HG03520 (cell line): ENCODE results near the gene THAP12.
A peak's percentile ranks its signal among the peaks of the same experiment; 100 is the strongest.

Experiments
- ATAC-seq: cut with Tn5 transposase; IDR thresholded peaks from one replicate; pipeline ENCODE4 v1.9.1; 2021; ENCODE audit warnings: mild to moderate bottlenecking, moderate library complexity; ENCODE audit not compliant: unreplicated experiment

THAP12 gene

DNA sequence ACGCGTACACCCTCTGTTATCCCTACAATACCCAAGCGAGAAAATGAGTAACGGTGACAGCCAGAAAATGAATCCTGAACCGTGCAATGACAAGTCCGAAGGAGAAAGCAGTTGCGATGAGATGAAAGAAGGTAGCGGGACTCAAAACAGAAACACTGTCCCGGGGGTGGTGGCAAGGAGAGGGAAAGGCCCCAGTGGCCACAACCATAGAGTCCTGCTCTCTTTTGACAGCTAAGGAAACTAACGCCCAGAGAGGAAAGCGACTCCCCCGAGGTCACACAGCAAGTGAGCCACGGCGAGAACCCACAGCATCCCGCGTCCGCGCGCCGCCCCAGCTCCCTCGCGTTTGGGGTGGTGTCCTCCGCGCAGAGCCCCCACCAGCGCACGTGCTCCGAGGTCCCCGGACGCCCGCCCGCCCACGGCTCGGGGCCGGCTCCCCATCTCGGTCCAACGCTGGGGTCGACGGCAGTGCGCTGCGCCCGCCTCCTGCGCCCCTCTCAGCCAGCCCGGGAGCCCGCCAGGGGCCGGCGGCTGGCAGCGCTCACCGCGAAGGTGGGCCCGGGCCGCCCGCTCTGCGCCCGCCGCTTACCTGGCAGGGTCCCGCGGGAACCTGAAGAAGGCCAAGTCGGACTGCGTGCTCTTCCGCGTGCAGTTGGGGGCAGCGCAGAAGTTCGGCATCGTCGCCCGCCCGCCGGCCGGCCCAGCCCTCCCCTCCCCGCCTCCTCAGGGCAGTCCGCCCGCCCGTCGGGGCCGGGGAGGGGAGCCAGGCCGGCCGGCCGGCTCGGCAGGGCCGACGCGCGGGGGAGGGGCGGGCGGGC, 564 bp downstream of the THAP12 start:
- peak; percentile 22 for ATAC-seq

- no peak for ATAC-seq
Measured at GRCh38 chr11:76379807-76380158, 1.1 kb downstream of the THAP12 start.

DNA sequence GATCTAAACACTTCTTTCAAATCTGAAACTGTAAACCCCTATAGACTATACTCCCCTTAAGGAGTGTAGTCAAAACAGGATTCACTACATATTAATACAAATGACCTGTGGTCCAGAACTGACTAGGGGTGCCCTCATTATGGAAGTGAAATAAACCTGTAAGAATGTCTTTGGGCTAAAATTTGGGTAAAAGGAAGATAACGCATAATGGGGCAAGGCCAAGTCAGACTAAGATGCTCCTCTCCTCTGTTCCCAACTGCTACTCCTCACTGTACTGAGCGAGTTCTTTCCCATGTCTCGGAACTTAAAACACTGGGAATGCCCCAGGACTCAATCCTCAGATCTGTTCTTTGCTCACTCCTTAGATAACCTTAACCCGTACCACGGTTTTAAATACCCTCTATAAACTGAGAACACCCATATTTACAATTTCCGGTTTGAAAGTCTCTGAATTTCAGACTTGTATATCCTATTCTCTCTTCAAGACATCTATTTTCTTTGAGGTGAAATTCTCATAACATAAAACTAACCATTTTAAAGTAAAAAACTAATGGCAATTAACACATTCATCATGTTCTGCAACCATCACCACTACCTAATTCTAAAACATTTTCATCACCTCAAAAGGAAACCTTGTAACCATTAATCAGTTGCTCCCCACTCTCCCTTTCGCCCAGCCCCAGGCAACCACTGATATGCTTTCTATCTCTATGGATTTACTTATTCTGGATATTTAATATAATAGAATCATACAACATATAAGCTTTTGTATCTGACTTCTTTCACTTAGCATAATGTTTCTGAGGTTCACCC, 4.0 kb downstream of the THAP12 start:
- no peak for ATAC-seq

DNA sequence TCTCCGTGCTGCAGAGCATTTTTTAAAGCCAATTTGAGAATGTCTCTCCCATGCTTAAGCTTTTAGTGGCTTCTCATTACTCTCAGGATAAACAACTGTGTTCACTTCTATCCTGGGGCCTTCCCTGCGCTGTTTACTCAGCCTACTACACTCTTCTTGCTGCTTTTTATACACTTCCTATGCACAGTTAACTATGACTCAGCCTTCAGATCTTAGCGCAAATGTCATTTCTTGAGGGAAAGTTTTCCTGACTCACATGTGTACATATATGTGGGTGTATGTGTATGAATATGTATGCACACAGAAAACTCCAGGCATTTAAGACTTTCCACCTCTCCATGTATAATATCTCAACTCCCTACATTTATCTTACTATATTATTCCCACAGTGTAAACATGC, 9.8 kb downstream of the THAP12 start:
- no peak for ATAC-seq

DNA sequence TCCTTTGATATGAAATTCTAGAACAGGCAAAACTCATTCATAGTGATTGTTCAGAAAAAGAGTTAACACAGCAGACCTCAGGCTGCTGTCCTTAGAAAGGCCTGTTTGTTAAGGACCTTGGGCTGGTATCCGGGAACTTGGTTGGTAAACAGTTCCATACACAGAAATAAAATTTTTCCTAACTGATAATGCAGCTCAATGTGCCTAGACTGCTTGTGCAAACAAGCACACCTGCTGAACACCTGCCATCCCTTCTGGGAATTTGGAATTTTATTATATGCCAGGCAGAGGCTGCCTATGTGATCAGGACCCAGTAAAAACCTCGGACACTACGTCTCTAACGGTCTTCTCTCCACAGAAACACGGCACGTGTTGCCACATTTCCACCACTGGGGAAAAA, 11.5 kb downstream of the THAP12 start:
- ATAC-seq = no peak

DNA sequence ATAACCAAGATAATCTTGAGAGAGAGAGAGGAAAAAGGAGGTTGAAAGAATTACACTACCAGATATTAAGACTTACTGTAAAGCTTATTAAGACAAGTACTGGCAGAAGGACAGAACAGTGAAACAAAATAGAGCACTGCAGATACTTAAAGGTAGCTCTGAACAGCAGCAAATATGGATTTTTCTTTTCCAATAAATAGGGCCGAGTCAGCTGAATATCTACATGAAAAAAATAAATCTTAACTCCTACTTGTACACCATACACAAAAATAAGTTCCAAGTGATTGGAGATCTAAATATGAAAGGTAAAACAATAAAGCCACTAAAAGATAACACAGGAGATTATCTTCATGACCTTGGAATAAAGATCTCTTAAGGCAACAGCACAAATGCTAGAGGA, 12.4 kb downstream of the THAP12 start:
- no peak for ATAC-seq

- no peak for ATAC-seq
Measured at GRCh38 chr11:76365038-76365679, 15.8 kb downstream of the THAP12 start.

DNA sequence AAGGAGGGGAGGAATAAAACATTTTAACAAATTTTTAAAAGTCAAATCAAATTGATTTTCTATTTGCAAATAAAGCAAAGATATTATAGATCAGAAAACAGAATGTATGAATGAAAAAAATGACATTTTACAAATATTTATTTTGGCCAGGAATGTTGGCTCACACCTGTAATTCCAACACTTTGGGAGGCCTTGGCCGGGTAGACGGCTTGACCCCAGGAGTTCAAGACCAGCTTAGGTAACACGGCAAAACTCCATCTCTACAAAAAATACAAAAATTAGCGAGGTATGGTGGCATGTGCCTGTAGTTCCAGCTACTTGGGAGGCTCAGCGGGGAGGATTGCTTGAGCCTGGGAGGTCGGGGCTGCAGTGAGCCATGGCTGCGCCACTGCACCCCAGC, 18.2 kb downstream of the THAP12 start:
- no peak for ATAC-seq

DNA sequence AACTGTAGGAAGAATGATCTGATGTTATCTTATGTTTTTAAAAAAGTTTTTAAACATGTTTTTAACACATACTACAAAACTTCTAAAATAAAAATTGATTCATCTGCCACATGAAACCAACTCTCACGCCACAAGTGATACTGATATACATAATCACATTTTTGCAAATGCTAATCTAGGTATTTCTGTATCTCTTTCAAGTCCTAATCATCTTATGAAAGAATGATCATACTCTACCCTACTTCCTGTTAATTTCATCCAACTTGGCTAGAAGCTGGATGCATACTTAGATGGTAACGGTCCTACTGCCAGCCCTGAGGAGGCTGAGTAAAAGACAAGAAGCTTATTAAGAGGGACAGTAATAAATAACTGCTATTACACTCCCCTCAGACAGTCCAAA, 19.2 kb downstream of the THAP12 start:
- no peak for ATAC-seq

DNA sequence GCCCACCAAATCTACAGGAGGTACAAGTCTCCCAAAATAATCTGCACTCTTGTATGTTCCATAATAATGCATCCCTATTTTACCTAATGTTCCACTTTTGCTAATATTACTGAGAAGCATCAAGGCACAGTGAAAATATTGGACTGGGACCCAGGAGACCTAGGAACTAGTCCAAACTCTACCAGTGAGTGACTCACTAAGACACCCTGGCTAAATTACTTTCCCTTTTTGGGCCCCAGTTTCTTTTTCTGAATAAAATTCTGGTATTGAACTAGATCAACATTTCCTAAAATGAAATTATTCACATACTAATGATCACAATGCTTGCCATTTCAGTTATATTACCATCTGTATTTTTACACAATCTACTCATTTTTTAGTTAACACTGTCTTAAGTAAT, 19.6 kb downstream of the THAP12 start:
- ATAC-seq = no peak

DNA sequence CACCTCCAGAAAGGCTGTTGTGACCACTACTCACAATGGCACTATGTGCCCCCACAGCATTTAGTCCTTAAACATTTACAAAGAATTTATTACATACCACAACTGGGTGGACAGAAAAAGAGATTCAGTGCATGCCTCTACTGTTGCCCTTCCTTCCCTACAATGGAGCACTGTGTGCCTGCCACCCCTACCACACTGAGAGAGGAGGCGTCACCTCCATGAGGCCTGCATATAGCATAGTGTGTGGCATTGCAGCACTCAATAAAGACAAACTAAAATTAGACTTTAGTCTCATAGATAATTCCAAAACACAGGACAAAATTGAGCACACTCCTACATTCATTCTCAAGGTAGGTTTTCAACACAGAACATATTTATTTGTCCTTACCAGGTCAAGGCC, 25.8 kb downstream of the THAP12 start:
- no peak for ATAC-seq

DNA sequence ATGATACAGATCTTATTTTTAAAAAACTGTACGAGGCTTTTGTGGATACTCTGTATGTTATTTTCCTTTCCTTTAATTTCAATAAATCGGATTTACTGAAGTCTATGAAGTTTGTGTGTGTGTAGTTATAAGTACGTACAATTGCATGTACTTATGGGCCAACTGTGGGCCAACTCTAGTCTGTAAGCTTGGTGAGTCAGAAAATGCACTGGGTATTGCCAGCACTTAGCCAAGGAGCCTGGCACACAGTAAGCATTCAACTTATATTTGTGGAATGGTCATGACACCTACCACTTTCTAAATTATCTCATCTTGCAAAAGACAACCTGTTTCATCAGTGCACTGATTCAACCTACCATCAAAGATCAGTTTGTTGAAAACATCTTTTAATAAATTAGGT, 32.6 kb downstream of the THAP12 start:
- no peak for ATAC-seq

GRCh38 chr11:76347466-76347865, 33.5 kb downstream of the THAP12 start:
- ATAC-seq = no peak

GRCh38 chr11:76339221-76339620, 41.7 kb downstream of the THAP12 start:
- ATAC-seq = no peak

DNA sequence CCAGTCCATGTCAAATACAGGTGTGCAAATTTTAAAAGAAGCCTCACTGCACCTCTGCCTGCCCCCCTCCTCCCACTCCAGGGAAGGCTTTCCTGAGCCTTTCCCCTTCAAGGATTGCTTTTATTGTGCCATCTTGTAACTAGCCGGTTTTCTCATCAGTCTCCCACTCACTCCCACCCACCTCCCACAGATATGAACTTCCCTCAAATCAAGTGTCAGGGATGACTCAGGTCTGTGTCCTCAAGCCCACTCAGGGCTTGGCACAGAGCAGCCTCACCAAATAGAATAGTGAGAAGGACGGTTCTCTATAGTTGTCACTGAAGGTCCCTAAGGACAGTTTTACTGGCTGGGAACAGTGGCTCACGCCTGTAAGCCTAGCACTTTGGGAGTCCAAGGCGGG, 43.0 kb downstream of the THAP12 start:
- no peak for ATAC-seq

DNA sequence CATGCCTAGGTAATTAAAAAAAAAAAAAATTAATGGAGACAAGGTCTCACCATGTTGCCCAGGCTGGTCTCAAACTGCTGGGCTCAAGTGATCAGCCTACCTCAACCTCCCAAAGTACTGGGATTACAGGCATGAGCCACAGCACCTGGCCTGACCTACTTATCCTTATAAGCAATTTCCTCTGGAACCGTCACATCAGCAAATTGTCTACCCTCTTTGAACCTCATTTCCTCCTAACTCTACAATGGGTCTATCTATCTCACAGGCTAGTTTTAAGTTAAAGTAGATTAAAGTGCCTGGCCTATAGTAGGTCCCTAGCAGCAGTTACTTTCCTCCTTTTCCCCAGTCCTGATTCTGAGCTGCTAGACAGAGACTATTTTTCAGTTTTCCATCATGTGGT, 43.5 kb downstream of the THAP12 start:
- ATAC-seq = no peak

DNA sequence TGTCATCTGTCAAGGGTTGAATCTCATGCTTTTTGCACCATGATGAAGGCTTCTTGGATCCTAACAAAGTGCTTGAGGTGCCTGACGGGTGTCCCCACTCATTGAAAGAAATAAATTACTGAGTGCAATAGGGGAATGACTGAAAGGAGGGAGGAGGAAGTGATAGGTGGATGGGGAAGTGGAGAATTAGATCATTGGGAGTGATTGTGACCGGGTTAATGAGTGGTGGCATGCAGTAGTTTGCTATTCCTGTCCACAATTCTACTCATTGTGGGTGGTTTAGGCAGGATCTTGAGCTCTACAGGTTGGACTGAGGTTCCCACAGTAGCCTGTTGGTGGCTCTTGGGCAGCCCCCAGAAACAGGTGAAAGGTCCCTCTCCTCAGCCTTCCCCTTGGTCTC, 44.3 kb downstream of the THAP12 start:
- no peak for ATAC-seq

- ATAC-seq = no peak
Measured at GRCh38 chr11:76335842-76336241, 45.1 kb downstream of the THAP12 start.

DNA sequence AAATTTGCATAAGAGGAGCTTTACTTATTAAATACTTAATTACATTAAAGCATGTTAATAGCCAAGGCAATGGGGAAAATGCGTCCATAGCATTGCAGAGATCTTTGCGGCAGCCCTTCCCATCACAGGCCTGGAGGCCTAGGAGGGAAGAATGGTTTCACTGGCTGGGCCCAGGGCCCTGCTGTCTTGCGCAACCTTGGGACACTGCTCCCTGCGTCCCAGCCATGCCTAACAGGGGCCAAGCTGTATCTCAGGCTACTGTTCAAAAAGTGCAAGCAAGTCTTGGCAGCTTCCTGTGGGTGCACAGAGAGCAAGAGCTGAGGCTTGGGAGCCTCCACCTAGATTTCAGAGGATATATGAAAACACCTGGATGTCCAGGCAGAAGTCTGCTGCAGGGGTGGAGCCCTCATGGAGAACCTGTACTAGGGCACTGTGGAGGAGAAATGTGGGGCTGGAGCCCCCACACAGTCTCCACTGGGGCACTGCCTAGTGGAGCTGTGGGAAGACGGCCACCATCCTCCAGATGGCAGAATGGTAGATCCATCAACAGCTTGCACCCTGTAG, 46.0 kb downstream of the THAP12 start:
- ATAC-seq = no peak

GRCh38 chr11:76330651-76331050, 50.3 kb downstream of the THAP12 start:
- no peak for ATAC-seq

DNA sequence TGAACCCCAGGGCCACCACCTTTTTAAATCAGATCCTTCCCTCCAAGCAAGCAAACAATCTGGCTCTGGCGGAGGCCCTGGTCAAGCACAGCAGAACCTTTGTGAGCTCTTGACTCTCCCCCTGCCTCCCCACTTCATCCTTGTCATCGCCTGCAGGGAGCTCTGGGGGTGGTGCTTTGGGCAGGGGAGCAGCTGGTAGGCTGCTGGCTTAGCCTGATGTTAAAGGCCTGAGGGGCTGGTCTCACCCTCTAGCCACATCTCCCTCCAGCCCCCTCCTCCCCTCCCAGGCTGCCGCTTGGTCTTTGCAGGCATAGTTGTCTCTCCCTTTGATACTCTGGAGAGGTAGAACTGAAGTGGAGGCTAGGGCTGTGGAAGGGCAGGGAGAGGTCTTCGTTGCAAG, 50.9 kb downstream of the THAP12 start:
- no peak for ATAC-seq
